Skin epidermis (tissue), 12 donors: ENCODE measurements around the gene GALNT10.

Experiments
- H3K27ac ChIP-seq, 21 experiments: fragments of 200-600 bp; sonication (generic) in 11 of 21; one replicate each; pipeline ENCODE4 v1.5.0; 2020; ENCODE audit warnings: mild to moderate bottlenecking in 3 of 21, inconsistent platforms in 2 of 21, moderate library complexity in 2 of 21
- H3K4me3 ChIP-seq, 7 experiments: fragments of 200-600 bp; sonication (generic) in 2 of 7; one replicate each; pipeline ENCODE4 v1.5.0; 2020; ENCODE audit warnings: inconsistent platforms in 2 of 7, mild to moderate bottlenecking in 2 of 7, moderate library complexity in 1 of 7

The GALNT10 gene

DNA sequence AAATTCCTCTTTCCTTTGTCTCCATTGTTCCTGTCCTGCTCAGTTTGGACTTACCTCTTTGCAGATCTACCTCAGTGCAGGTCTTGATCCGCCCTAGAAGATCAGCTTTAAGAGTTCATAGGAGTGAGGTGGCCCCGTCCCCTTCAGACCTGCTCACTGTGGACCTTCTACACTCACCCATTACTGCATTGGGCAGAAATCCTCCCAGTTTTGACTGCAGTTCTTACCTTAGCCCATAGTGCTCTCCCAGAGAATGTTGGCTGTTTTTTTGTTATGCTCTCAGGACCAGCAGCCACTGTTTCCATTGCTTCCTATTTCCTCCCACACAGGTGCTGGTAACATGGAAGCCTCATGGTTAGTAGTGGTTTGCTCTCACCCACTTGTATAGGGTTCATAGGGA, 63.3 kb downstream of the GALNT10 start:
- H3K4me3 ChIP-seq: no peak overlapping the region
- H3K27ac ChIP-seq: no peak overlapping the region

DNA sequence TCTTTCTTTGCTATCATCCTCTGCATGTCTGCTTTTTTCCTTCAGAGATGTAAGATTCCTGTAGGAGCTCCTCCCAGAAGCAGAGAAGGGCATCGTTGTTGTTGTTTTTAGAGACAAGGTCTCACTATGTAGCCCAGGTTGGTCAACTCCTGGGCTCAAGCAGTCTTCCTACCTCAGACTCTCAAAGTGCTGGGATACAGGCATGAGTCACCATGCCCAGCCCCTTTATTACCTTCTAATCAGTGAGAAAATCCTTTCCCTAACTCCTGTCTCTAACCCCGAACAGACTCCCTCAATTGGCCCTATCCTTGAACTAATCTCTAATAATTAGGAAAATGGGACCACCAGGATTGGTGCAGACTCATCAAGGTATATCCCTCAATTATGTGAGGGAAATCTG, 64.4 kb downstream of the GALNT10 start:
- H3K27ac ChIP-seq: no peak overlapping the region

DNA sequence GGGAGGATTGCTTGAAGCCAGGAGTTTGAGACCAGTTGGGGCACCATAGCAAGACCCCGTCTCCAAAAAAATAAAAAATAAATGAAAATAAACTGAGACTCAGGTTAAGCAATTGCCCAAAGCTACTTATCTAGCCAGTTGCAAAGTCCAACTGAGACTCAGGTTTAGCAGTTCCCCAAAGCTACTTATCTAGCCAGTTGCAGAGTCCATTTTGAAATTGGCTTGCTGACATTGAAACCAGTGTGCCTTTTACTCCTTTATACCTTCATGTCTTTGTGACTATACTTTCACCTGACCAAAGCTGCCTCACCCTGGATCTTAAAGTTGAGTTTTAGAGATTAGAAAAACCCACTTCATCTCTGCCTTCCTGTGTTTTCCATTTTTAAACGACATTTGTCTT, 66.5 kb downstream of the GALNT10 start:
- no peak overlapping the region for H3K4me3 ChIP-seq
- H3K27ac ChIP-seq: no peak overlapping the region

More for the DNA sequence above, 64.4 kb downstream of the GALNT10 start:
- H3K4me3 ChIP-seq: no peak overlapping the region

DNA sequence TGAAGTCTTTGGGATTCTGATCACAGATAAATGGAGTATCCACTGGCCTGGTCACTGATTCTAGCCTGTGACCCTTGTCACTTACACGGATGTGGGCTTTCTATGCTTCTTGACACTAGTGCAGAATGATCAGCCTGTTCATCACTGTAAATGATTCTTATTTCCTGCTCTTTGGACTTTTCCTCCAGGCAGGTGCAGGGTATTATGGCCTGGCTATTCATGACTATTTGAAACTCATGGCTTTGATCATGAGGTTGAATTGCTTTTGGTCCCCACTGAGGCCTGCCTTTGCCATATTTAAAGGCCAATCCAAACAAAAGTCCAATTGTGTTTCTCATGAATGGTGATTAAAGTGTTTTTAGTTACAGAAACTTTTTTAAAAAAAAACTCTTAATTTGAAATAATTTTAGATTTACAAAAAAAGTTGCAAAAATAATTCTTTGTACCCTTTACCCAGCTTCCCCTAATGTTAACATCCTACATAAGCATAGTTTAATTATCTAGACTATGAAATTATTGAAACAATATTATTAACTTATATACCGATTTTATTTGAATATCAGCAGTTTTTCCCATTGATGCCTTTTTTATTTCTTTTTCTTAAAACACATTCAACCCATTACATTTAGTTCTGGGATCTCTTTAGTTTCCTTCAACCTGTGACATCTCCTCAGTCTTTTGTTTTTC, 68.1 kb downstream of the GALNT10 start:
- Histone ChIP-seq H3K27ac (no peak overlapping the region), H3K4me3 (no peak overlapping the region)

DNA sequence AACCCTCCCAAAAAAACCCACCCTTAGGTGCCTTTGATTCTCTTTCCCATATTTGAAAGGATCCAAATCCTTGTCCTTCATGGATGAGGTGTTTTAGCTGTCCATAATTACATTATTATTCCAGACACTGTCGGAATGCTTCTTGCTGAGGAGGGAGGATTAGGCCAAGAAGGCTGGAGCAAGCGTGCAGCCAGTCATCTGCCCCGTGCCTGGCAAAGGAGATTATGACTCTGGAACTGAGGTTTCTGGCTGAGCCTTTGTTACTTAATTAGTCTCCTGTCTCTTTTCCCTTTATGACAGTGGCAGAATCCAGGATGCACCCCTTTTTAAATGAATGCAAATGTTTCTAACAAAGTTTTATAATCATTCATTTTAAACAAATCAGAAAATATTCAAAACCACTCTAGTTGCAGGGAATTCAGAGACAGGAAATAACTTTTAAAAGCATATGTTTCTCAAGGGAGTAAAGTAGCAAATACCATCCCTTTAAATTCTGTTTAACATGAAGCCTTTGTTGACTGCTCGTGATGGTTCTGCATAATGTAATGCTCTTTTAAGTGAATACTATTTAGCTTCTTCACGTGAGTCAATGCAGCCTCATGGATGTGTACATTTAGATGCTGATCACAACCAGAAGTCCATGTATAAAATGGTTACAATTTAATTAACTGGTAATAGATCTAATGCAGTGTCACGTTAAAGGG, 69.8 kb downstream of the GALNT10 start:
- H3K4me3 ChIP-seq: no peak overlapping the region
- H3K27ac ChIP-seq: no peak overlapping the region

DNA sequence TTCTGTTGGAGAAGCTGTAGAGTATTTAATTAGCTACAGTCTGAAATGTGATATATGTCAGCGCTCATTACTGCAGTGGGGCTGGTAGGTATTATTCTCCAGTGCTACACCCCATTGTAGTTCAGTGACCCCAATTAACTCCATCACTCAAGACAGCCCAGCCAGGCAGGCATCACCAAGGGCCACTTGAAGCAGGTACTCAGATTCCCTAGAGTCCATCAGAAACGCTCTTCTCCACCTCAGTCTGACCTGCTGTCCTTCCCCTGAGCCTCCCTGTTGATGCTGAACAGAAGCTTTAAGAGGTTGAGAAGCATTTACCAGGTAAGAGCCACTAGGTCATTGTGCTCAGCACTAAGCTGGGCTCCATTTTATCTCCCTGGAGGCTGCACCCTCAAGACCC, 71.8 kb downstream of the GALNT10 start:
- Histone ChIP-seq H3K4me3 (no peak overlapping the region), H3K27ac (no peak overlapping the region)

DNA sequence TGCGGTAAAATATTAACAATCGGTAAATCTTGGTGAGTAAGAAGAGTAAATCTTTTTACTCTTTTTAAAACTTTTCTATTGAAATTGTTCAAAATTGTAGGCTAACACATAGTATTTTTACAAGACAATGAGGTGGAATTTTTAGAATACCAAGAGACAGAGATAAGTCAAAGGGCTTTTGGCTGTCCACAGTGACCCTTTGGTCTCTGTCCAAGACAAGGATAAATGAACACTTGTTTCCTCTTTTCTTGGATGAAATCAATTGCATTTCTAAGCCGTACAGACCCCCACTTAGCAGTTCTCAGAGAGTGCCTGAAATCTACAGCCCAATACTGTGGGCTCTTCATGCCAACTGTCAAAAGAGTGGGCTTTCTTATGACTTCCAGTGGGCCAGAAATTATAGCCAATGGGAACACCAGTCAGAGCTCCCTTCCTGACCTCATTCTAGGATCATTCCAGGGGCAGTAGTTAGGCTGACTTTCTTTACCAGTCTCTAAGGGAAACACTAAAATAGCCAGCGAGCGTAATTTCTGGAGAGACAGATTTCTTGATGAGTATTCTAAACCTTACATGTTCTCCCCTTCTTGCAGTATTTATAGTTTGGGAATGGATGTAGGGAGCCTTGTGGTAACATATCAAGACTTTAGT, 74.1 kb downstream of the GALNT10 start:
- no peak overlapping the region for H3K4me3 ChIP-seq
- no peak overlapping the region for H3K27ac ChIP-seq

DNA sequence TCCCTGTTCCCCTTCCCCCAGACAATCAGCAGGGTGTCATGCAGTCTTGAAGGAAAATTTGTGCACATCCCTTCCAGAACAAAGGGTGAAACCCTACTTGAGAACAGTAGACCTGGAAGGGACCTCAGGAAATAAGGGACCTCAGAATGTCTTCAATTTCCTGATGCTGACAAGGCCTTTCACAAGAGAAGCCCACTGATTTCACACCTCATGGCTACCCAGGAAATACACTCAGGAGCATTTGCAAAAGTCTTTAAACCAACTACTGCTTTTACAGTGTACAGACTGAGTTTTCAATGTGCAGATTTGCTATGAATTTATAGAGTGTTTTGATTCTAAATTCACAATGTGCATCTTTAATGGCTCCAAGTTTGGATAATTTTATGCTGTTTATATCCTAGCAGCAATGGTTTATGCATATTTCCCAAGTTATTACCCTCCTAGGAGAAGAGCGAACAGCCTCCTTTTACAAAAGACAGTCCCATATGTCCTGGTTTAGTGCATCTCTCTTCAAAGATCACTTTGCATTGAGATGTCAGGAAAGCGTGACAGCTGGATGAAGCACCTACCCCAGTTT, 74.8 kb downstream of the GALNT10 start:
- no peak overlapping the region for H3K27ac ChIP-seq

DNA sequence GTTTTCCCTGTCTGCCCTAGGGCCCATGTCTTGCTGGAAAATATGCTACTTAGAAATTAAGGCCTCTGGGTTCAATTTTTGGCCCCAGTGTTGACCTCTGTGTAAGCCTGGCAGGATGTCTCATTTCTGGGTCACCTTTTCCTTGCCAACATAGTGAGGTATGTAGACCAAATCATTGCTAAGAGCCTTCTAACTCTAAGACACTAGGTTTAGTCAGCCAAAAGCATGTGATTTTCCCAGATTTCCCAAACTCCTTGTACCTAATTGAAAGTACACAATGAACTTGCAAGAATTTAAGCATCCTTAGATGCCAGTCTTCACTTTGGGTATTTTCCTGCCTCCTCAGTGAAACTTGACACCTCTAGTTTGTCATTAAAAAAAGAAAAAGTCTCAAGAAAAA, 77.0 kb downstream of the GALNT10 start:
- Histone ChIP-seq H3K4me3 (no peak overlapping the region), H3K27ac (no peak overlapping the region)

More for the DNA sequence above, 74.8 kb downstream of the GALNT10 start:
- no peak overlapping the region for H3K4me3 ChIP-seq

DNA sequence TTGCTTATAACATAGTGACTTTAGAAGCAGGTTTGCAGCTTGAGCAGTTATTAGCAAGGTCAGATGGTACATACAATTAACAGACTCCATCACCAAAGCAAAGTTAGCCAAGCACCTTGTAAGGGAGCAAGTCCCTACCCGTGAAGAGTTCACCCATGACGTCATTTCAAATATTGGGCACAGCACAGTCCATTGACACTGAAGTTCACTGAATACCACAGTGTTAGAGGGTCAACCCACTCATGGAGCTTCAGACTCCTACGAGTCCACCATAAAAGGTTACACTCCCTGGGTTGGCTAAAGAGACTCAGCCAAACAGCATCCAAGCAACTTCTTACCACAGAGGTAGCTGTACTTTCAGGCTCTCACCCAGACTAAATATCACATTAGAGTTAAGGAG, 77.5 kb downstream of the GALNT10 start:
- H3K27ac ChIP-seq: no peak overlapping the region

DNA sequence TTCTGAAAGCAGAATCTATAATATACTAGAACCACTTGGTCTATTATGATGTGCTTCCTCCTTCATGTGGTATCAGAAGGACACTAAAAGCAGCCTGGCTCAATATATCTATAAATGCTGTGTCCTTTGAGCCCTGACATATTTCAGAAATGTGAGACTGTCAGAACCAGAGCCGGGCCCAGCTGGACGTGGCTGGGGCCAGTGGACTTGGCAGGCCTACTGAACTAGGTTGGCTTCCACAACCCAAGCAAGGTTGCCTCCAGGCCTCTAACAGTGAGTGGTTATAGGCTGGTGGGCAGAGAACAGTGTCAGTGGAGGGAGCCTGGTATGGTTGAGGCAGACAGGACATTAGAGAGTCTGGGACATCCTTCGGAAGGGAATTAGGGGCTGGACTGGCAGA, 78.9 kb downstream of the GALNT10 start:
- Histone ChIP-seq H3K27ac (no peak overlapping the region), H3K4me3 (no peak overlapping the region)

More for the DNA sequence above, 77.5 kb downstream of the GALNT10 start:
- no peak overlapping the region for H3K4me3 ChIP-seq

DNA sequence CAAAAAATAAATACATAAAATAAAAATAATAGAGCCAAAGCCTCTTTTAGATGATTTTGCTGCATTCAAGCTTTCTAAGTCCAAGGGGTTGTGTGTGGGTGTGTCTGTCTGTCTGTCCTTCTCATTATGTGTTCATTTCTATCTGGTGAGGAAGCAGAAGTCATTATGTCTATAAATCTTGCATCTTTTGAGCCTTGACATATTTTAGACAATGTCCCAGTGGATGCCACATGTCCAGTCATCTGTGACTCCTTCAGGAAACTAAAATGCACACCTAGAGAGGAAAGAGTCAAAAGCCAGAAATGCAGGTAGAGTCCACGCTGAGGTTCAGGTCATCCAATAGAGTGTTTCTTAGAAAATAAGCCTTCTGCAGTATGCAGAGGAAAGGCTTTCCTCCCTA, 80.9 kb downstream of the GALNT10 start:
- H3K27ac ChIP-seq: no peak overlapping the region
- no peak overlapping the region for H3K4me3 ChIP-seq

DNA sequence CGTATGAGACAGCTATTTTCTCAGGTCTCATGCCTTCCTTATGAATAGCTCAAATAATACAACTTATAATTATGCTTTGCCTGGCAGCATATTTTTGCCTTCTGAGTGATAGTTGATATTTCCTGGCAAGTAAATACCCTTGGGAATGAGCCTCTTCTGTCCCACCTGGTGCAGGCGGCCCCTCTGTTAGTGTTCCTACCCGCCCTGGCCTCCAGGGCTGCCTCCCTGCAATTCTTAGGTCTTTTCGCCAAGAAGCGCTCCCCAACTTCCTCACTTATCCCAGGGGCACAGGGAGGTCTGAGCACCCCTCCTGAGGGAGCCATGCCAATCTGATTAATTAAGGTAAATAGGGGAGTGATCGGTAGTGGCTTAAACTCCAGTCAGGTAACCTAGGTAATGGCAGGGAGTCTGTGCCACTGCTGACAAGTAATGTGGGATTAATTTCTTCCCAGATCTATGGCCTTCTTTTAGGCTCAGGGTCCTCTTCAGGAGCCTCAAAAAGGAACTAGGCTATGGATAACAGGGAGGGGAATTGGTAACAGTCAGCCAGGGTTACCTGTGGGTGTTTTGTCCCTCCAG, 81.5 kb downstream of the GALNT10 start:
- Histone ChIP-seq H3K27ac (peak overlapping the region in 5 of 21 experiments; percentile 30 to 67 (median 52)), H3K4me3 (no peak overlapping the region)

DNA sequence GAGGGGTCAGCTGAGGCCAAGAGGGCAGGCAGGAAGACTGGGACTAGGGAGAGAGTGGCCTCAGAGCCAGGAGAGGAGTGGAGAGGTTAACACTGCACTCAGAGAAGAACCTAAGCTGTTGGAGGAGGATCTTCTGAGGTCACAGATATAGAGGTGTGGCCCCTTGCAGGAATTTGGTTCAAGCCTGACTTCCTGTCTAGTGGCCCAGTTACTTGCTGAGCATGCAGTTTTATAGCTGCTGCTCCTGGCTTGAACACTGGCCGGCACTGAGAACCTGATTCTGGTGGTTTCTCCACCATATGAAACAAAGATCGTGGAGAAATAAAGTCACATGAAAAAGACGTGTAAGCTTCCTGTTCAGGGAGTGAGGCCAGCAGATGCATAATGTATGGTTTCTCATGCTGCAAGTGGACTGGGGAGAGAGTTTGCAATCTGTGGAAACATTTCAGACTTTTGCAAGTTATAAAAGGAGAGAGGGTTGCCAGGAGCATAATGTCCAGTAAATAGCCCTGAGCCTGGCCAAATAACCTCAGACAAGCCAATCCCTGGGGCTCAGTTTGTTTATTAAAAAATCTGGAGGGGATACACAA, 82.6 kb downstream of the GALNT10 start:
- H3K27ac ChIP-seq: peak overlapping the region in 12 of 21 experiments; percentile 5 to 67 (median 42)

DNA sequence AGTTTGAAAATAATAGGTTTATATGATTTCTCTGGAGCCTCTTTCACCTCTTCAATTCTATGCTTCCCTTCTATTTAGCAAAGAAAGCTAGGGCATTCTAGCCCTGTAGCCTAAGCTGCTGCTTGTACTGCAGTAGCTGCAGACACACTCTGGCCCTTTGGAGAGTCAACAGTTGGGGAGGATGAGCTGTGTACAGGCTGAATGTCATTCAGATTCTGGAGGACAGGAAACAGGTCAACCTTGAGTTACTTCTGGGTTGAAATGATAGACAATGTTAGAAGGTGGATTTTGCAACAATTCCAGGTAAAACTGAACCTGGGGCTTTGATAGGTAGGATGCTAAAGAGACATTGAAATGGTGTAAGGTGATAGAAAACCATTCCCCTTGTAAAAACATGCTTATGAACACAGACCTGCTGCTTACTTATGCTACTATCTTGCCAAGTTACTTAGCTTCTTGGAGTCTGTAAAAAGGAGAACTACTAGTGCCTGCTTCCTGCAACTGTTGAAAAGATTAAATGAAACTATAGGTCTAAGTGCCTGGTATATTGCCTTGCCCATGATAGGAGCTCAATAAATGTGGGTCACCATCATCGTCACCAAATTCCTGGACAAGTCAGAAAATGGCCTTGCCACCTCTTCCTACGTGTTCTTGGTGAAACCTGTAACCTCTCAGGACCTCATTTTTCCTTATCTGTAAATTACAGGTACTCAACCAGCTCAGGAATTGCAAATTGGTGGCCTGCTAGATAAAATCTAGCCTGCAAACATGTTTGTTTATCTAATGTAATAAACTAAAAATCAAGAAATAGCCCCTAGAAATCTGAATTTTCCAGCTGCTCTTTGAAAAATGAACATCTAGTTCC, 83.7 kb downstream of the GALNT10 start:
- H3K27ac ChIP-seq: peak overlapping the region in 5 of 21 experiments; percentile 17 to 67 (median 27)

More for the DNA sequence above, 82.6 kb downstream of the GALNT10 start:
- no peak overlapping the region for H3K4me3 ChIP-seq

DNA sequence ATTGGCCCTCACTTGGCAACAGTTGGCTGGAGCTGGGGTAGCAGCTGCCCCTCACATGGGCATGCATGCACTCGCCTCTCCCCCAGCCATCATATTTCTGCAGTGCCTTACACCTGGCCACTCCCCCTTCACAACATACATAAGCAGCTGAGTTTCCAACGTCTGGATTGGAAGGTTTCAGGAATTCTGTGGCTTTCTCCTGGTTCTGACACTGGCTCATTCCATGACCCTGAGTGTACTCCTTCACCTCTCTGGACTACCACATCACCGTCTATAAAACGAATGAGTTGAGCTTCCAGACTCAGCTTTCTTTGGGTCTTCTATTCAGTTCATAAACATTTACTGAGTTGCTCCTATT, 84.3 kb downstream of the GALNT10 start:
- Histone ChIP-seq H3K4me3 (no peak overlapping the region), H3K27ac (no peak overlapping the region)

More for the DNA sequence above, 83.7 kb downstream of the GALNT10 start:
- H3K4me3 ChIP-seq: no peak overlapping the region

DNA sequence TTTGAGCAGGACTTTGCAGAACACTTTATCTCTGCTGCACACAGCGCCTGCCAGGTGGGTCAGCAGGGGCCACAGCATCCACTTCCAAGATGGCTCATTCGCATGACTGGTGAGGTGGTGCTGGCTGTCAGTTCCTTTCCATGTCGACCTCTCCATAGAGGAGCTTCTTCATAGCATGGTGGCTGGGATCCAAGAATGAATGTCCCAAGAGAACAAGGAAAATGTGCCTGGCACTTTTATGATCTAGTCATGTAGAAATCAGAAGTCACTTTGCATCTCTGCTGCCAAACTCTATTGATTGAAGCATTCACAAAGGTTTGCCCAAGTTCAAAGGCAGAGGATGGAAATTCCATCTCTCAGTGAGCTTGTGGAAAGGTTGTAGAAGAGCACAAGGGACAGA, 85.0 kb downstream of the GALNT10 start:
- H3K4me3 ChIP-seq: no peak overlapping the region
- H3K27ac ChIP-seq: peak overlapping the region in 1 of 21 experiments; percentile 4

DNA sequence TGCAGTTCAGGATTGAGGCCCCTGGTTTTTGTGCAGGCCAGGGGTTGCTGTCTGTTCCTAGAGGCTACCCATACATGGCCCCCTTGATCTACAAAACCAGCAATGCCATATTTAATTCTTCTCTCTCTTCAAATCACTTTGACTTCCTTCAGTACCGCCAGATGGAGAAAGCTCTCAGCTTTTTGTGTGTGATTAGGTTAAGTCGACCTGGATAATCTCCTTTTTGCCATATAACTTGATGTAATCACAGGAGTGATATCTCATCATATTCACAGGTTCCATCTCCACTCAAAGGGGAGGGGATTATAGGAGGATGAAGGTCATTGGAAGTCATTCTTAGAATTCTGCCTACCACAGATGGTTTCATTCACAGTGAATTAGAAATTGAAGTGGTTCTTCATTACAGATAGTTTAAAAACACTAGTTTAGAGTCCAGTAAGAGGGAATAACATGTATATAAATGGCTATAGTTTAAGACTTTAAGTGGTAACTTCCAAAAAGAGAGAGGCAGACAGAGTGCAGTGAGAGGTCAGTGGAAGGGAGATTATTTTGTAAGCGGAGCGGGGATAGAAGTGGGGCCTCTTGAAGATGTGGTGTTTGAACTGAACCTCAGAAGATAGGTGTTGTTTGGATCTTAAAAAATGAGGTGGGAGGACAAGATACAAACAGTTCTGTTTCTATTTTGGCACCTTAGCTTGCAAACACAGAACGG, 85.9 kb downstream of the GALNT10 start:
- H3K4me3 ChIP-seq: no peak overlapping the region
- H3K27ac ChIP-seq: peak overlapping the region in 2 of 21 experiments; percentile 4 to 42
